Measurements from ENCODE around the gene EMP2.

Gene EMP2

DNA sequence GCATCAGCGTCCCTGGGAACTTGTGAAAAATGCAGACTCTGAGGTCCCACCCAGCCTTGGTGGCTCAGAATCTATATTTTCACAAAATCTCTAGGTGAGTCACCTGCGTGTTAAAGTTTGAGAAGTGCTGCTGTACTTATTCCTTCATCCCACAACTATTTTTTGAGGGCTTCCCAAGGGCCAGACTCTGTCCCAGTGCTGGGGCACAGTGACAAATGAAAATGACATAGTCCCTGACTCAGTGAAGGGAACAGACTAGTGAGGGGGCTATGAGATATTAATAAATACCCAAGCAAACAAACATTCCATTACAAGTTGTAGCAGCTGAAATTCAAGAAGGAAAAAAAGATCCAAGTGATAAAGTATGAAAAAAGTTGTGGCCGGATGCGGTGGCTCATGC lies 9.9 kb upstream of the EMP2 start:
- TF ChIP-seq, protein P1, sequence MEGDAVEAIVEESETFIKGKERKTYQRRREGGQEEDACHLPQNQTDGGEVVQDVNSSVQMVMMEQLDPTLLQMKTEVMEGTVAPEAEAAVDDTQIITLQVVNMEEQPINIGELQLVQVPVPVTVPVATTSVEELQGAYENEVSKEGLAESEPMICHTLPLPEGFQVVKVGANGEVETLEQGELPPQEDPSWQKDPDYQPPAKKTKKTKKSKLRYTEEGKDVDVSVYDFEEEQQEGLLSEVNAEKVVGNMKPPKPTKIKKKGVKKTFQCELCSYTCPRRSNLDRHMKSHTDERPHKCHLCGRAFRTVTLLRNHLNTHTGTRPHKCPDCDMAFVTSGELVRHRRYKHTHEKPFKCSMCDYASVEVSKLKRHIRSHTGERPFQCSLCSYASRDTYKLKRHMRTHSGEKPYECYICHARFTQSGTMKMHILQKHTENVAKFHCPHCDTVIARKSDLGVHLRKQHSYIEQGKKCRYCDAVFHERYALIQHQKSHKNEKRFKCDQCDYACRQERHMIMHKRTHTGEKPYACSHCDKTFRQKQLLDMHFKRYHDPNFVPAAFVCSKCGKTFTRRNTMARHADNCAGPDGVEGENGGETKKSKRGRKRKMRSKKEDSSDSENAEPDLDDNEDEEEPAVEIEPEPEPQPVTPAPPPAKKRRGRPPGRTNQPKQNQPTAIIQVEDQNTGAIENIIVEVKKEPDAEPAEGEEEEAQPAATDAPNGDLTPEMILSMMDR (IDR thresholded peaks at IDR 0.05; ENCODE audit: control extremely low read depth, extremely low read depth, low read depth, missing control alignments), result no peak
- POLR2A ChIA-PET, result no interaction called here
- CTCF ChIA-PET, result interaction anchor here (1.2 to 2.1 kb wide), 2 partner anchors 12 to 19 kb away, joined by 3 to 4 read pairs; no protein-coding TSS in a partner anchor
- no peak for DNase-seq (ENCODE audit: extremely low spot score)

DNA sequence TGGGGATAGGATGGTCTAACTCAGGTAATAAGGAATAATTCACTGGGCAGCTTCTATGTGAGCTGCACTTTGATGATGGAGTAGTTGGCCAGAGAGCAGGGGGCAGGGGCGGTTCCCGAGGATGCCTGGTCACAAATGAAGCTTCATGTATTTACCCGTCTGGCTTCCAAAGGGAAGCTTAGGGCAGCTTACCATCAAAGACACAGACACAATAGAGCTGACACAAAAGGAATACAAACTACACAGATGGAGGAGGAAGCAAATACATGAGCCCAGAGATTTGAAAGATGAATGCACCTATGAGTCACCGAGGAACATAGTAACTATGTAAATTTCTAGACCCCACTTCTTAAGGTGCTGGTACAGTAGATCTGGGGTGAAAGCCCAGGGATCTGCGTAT lies 8.7 kb upstream of the EMP2 start:
- TF ChIP-seq, protein P1 (IDR thresholded peaks at IDR 0.05; ENCODE audit: control extremely low read depth, extremely low read depth, low read depth, missing control alignments), result no peak
- DNase-seq (ENCODE audit: extremely low spot score), result no peak
- ChIA-PET CTCF (interaction anchor here (0.6 to 1.2 kb wide), 2 partner anchors 11 to 1334 kb away, joined by 3 read pairs; no protein-coding TSS in a partner anchor), POLR2A (no interaction called here)

DNA sequence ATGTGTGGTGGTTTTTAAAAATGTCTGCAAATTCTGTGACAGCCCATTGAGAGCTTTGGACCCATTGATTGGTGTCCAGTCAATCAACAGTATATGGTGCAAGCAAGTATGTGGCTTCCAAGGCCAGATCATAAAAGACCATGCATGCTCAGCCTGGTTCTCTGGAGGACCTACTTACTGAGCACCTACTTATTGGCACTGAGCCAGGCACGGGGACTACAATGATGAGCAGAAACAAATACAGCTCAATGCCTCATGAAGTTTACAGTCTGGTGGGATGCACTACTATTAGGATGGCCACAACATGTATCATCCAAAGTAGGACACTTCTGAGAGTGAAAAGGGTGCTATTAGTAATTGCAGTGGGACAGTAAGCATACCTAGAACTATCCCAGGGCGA lies 7.2 kb upstream of the EMP2 start:
- ChIA-PET CTCF (interaction anchor here (1.0 kb wide), 1 partner anchor 18 kb away, joined by 3 read pairs; no protein-coding TSS in a partner anchor), POLR2A (no interaction called here)
- TF ChIP-seq, protein P1 (IDR thresholded peaks at IDR 0.05; ENCODE audit: control extremely low read depth, extremely low read depth, low read depth, missing control alignments), result no peak
- DNase-seq (ENCODE audit: extremely low spot score), result no peak

DNA sequence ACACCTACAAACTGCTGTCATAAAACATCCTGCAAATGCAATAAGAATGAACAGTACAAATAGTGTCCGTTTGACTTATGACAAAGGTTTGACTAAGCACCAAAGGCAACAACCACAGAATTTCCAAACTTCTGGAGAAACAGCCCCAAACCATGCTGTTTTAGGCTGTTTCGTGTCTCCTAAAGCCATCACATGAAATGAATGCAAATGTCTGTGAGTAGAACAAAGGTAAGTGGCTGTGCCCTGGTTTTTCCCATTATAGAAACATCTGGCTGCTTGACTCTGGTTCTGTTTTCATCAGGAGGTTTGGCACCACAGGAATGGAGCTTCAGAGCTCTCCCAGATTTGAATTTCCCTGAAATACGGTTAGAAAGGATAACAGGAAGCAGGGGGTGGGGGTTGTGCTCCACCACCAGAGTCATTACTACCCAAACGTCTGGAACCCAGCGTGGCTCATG lies 4.6 kb upstream of the EMP2 start:
- CTCF ChIA-PET, result no interaction called here
- TF ChIP-seq, protein P1 (IDR thresholded peaks at IDR 0.05; ENCODE audit: control extremely low read depth, extremely low read depth, low read depth, missing control alignments), result no peak
- no peak for DNase-seq (ENCODE audit: extremely low spot score)
- POLR2A ChIA-PET, result no interaction called here

DNA sequence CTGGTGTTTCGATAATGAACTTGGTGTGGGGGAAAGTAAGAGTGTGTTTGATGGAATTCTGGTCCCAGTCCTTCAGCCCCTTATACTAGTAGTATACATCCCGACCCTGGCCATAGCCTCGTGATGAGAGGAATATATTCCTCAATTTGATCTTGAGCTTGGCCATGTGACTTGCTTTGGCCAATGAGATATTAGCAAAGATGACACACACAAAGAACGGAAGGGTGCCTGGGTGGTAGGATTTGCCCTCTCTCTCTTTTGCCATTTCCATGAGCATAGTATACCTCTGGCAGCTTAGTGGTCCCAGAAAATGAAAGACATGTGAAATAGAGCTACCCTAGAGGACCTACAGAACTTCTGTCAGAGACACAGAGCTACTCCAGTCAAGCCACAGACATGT lies 2.9 kb upstream of the EMP2 start:
- TF ChIP-seq, protein P1 (IDR thresholded peaks at IDR 0.05; ENCODE audit: control extremely low read depth, extremely low read depth, low read depth, missing control alignments), result no peak
- ChIA-PET POLR2A (no interaction called here), CTCF (interaction anchor here (1.0 kb wide), 1 partner anchor 17 kb away, joined by 3 read pairs; no protein-coding TSS in a partner anchor)
- DNase-seq (ENCODE audit: extremely low spot score), result no peak

DNA sequence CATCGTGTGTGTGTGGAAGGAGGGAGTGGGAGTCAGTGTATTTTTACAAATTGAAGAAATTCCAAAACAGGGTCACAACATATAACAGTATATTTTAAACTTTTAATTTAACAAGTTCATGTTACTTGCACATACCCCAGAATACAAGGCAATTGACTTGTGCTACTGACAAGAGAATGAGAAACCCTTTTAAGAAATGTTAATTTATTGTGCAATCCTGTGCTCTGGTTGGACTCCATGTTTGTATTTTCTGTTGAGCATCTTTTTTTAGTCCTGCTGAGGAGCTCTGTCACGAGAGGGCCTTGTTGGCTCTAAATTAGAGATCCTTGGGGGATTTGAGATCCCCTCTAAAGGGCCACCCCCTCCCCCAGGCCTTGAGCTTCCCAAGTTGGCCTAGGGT lies 1.1 kb upstream of the EMP2 start:
- TF ChIP-seq, protein P1 (IDR thresholded peaks at IDR 0.05; ENCODE audit: control extremely low read depth, extremely low read depth, low read depth, missing control alignments), result no peak
- DNase-seq (ENCODE audit: extremely low spot score), result no peak
- ChIA-PET POLR2A (no interaction called here), CTCF (no interaction called here)

DNA sequence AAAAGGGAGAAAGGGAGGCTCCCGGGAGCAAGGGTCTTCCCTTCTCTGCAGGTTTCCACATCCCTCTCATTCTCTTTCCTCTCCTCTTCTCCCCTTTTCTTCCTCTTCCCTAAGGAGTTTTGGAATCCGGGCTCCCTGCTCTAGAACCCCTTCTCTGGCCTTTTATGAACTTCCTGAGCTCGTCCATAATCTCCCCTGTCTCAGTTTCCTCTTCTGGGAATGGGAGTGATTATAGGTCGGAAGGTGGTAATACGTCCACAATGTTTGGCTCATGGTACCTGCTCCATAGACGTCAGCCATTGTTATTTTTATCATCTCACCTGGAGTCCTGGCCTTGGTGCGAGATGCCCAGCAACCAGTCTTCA lies 467 bp upstream of the EMP2 start:
- ChIA-PET POLR2A (no interaction called here), CTCF (no interaction called here)
- TF ChIP-seq, protein P1 (IDR thresholded peaks at IDR 0.05; ENCODE audit: control extremely low read depth, extremely low read depth, low read depth, missing control alignments), result no peak
- no peak for DNase-seq (ENCODE audit: extremely low spot score)
